Neural cell (in vitro differentiated cells): ENCODE results near the gene EIF4G3. TPM values are rescaled to one million over a fixed set of nuclear protein-coding genes. Genes with fewer than 3 reads are reported as not detected.

Experiments used
- H2AFZ ChIP-seq: fragments of 200-600, 300-800 bp; sonication (generic), shearing (Covaris generic); 2 replicates; pipeline ENCODE4 v1.6.0; 2014; ENCODE audit warnings: low read depth, mild to moderate bottlenecking, antibody characterized with exemption, low read length, moderate library complexity
- H3F3A ChIP-seq: fragments of 200-600 bp; shearing (Covaris generic); 2 replicates; pipeline ENCODE4 v1.6.1; 2016; ENCODE audit warnings: mild to moderate bottlenecking, moderate library complexity, mixed read lengths, antibody characterized with exemption, low read length; ENCODE audit not compliant: insufficient read depth, poor library complexity, severe bottlenecking
- H3K27ac ChIP-seq: fragments of 200-600, 300-800 bp; sonication (generic), shearing (Covaris generic); 2 replicates; pipeline ENCODE4 v1.5.1; 2014; ENCODE audit warnings: mild to moderate bottlenecking, low read length, moderate library complexity
- H3K27me3 ChIP-seq: fragments of 300-800, 200-600 bp; sonication (generic), shearing (Covaris generic); 2 replicates; pipeline ENCODE4 v1.6.0; 2014; ENCODE audit warnings: mild to moderate bottlenecking, low read depth, low read length, moderate library complexity; ENCODE audit not compliant: insufficient read depth
- H3K36me3 ChIP-seq: fragments of 300-800, 200-600 bp; sonication (generic), shearing (Covaris generic); 2 replicates; pipeline ENCODE4 v1.5.1; 2014; ENCODE audit warnings: mild to moderate bottlenecking, antibody characterized with exemption, low read length, moderate library complexity; ENCODE audit not compliant: insufficient read depth
- H3K4me2 ChIP-seq: fragments of 300-800, 200-600 bp; sonication (generic), shearing (Covaris generic); 2 replicates; pipeline ENCODE4 v1.6.0; 2014; ENCODE audit warnings: mild to moderate bottlenecking, low read length
- H3K4me3 ChIP-seq: fragments of 300-800, 200-600 bp; sonication (generic), shearing (Covaris generic); 2 replicates; pipeline ENCODE4 v1.5.1; 2014; ENCODE audit warnings: mild to moderate bottlenecking, low read length, moderate library complexity
- H3K79me2 ChIP-seq: fragments of 200-600 bp; shearing (Covaris generic); replicated peaks from 2 replicates; pipeline ENCODE4 v1.6.0; 2014; ENCODE audit warnings: mild to moderate bottlenecking, low read length, moderate library complexity; ENCODE audit not compliant: insufficient read depth
- H3K9ac ChIP-seq: fragments of 300-800, 200-600 bp; sonication (generic), shearing (Covaris generic); 2 replicates; pipeline ENCODE4 v1.6.1; 2016; ENCODE audit warnings: mild to moderate bottlenecking, low read length, mixed read lengths
- H3K9me2 ChIP-seq: fragments of 200-600 bp; shearing (Covaris generic); 2 replicates; pipeline ENCODE4 v1.6.1; 2016; ENCODE audit warnings: mild to moderate bottlenecking, low read length, mixed read lengths; ENCODE audit not compliant: insufficient read depth
- H3K9me3 ChIP-seq: fragments of 200-600, 300-800 bp; sonication (generic), shearing (Covaris generic); 2 replicates; pipeline ENCODE4 v1.6.1; 2016; ENCODE audit warnings: mild to moderate bottlenecking, mixed run types, low read length, moderate library complexity, mixed read lengths
- H4K20me1 ChIP-seq: fragments of 200-600 bp; shearing (Covaris generic); 2 replicates; pipeline ENCODE4 v1.6.1; 2016; ENCODE audit warnings: mild to moderate bottlenecking, mixed run types; ENCODE audit not compliant: insufficient read depth
- CTCF ChIP-seq: fragments of 450-650 bp; IDR thresholded peaks from 2 replicates; pipeline ENCODE4 v1.5.1; 2014; ENCODE audit warnings: antibody characterized with exemption, mild to moderate bottlenecking, moderate library complexity; ENCODE audit not compliant: poor library complexity, severe bottlenecking
- EP300 ChIP-seq: fragments of 450-650 bp; conservative IDR thresholded peaks from 2 replicates; pipeline ENCODE4 v1.6.1; 2014; ENCODE audit warnings: antibody characterized with exemption, mild to moderate bottlenecking, moderate library complexity; ENCODE audit not compliant: poor library complexity, severe bottlenecking
- EZH2 ChIP-seq: fragments of 200-600, 300-800 bp; shearing (Covaris generic), sonication (generic); IDR thresholded peaks from 2 replicates; pipeline ENCODE4 v1.6.1; 2014; ENCODE audit warnings: antibody characterized with exemption, low read length, borderline replicate concordance, mild to moderate bottlenecking; ENCODE audit not compliant: insufficient read depth, poor library complexity, severe bottlenecking
- MXI1 ChIP-seq: fragments of 450-650 bp; conservative IDR thresholded peaks from 2 replicates; pipeline ENCODE4 v1.6.1; 2014; ENCODE audit warnings: antibody characterized with exemption, mild to moderate bottlenecking; ENCODE audit not compliant: poor library complexity, severe bottlenecking
- POLR2AphosphoS5 ChIP-seq: IDR thresholded peaks from 2 replicates; pipeline ENCODE4 v1.6.1; 2012
- RAD21 ChIP-seq: fragments of 450-650 bp; conservative IDR thresholded peaks from 2 replicates; pipeline ENCODE4 v1.6.1; 2014; ENCODE audit warnings: antibody characterized with exemption, mild to moderate bottlenecking, moderate library complexity
- SMC3 ChIP-seq: fragments of 450-650 bp; conservative IDR thresholded peaks from 2 replicates; pipeline ENCODE4 v1.6.1; 2014; ENCODE audit warnings: antibody characterized with exemption, mild to moderate bottlenecking, moderate library complexity; ENCODE audit not compliant: poor library complexity
- TAF1 ChIP-seq: IDR thresholded peaks from 2 replicates; pipeline ENCODE4 v1.6.1; 2012; ENCODE audit warnings: low read depth
- polyA plus RNA-seq: library from polyadenylated mRNA; depleted of rRNA; stranded (reverse); fragments of >200 nt; gene quantifications from 2 replicates; pipeline ENCODE4 v1.2.3, GENCODE V29; 2014
- TF ChIP-seq, protein P1 (sequence below): IDR thresholded peaks from 2 replicates; pipeline ENCODE4 v1.6.1; 2012; ENCODE audit warnings: borderline replicate concordance

Gene EIF4G3
- polyA plus RNA-seq, 1 donor from 2014 or later = 56.9 TPM

DNA sequence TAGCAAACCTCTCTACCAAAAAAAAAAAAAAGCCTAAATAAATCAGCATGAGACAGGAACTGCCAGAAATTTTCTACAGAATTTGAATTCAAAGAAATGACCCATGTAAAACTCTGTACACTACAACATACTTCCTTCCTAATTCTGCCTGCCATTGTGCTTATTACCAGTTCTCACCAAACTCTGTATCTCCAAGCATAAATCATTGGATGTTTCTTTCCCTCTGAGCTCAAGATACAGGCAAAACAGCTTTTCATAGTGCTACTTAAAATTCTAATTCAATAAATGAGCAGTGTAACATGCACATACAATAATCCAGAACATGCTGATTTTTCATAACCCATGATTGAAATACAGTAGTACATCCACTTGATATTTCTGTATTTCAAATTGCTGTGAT is 87.0 kb downstream of the EIF4G3 start:
- Histone ChIP-seq H4K20me1 (no peaks in the 10 kb centered on the region), H3K36me3 (no peaks in the 10 kb centered on the region), H3K4me3 (no peak overlapping the region), H2AFZ (no peak overlapping the region), H3F3A (no peaks in the 10 kb centered on the region), H3K9me2 (no peaks in the 10 kb centered on the region), H3K79me2 (peaks cover 10% of the 10 kb centered on the region), H3K9ac (no peak overlapping the region), H3K27me3 (no peaks in the 10 kb centered on the region), H3K27ac (no peak overlapping the region), H3K4me2 (no peak overlapping the region), H3K9me3 (no peaks in the 10 kb centered on the region)
- TF ChIP-seq, protein P1, sequence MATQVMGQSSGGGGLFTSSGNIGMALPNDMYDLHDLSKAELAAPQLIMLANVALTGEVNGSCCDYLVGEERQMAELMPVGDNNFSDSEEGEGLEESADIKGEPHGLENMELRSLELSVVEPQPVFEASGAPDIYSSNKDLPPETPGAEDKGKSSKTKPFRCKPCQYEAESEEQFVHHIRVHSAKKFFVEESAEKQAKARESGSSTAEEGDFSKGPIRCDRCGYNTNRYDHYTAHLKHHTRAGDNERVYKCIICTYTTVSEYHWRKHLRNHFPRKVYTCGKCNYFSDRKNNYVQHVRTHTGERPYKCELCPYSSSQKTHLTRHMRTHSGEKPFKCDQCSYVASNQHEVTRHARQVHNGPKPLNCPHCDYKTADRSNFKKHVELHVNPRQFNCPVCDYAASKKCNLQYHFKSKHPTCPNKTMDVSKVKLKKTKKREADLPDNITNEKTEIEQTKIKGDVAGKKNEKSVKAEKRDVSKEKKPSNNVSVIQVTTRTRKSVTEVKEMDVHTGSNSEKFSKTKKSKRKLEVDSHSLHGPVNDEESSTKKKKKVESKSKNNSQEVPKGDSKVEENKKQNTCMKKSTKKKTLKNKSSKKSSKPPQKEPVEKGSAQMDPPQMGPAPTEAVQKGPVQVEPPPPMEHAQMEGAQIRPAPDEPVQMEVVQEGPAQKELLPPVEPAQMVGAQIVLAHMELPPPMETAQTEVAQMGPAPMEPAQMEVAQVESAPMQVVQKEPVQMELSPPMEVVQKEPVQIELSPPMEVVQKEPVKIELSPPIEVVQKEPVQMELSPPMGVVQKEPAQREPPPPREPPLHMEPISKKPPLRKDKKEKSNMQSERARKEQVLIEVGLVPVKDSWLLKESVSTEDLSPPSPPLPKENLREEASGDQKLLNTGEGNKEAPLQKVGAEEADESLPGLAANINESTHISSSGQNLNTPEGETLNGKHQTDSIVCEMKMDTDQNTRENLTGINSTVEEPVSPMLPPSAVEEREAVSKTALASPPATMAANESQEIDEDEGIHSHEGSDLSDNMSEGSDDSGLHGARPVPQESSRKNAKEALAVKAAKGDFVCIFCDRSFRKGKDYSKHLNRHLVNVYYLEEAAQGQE = no peak
- TF ChIP-seq RAD21 = no peak
- TF ChIP-seq MXI1 = no peak
- no peak for TF ChIP-seq SMC3
- TF ChIP-seq CTCF = no peak
- no peak for TF ChIP-seq POLR2AphosphoS5
- TF ChIP-seq EZH2 = no peak
- TF ChIP-seq TAF1 = no peak
- TF ChIP-seq EP300 = no peak

DNA sequence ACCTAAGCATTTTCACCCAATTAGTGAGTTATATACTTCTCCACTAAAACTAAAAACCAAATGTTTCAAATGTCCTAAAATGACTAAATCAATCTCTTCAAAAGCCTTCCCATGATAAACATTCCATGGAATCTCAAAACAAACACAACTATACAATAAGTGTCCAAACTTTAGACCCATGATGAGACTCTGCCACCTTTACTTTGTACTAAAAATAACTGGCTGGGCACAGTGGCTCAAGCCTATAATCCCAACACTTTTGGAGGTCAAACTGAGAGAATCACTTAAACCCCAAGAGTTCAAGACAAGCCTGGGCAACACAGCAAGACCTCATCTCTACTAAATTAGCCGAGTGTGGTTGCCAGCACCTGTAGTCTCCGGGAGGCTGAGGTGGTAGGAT is 87.4 kb downstream of the EIF4G3 start:
- Histone ChIP-seq H4K20me1 (no peaks in the 10 kb centered on the region), H3F3A (no peaks in the 10 kb centered on the region), H3K9me2 (no peaks in the 10 kb centered on the region), H3K4me3 (no peak overlapping the region), H3K36me3 (no peaks in the 10 kb centered on the region), H3K9ac (no peak overlapping the region), H3K27me3 (no peaks in the 10 kb centered on the region), H3K9me3 (no peaks in the 10 kb centered on the region), H2AFZ (no peak overlapping the region), H3K27ac (no peak overlapping the region), H3K79me2 (peaks cover 10% of the 10 kb centered on the region), H3K4me2 (no peak overlapping the region)
- TF ChIP-seq MXI1 (no peak), POLR2AphosphoS5 (no peak), SMC3 (no peak), CTCF (no peak), EZH2 (no peak), RAD21 (no peak), TAF1 (no peak), EP300 (no peak)
- TF ChIP-seq, protein P1 = no peak
